ENCODE data around the gene MYH14. TPM values are rescaled to one million over a fixed set of nuclear protein-coding genes. Genes with fewer than 3 reads are reported as not detected.

MYH14 gene
- total and polyA plus RNA-seq, 10 of the 15 experiments (the other 5 are each of a cell fraction or from before 2014, with no cell fraction given), result 0.06 to 0.69 (median 0.15) TPM; not detected in 4

GRCh38 chr19:50322931-50323781 lies 119.7 kb downstream of the MYH14 start:
- intact Hi-C loops (cut with micrococcal nuclease; ENCODE audit: unreplicated experiment) (no loop called here), in situ Hi-C loops (cut with MboI) (no loop called here)
- H3K27ac ChIP-seq (ENCODE audit: control insufficient read depth, insufficient read depth), result no peak overlapping the region
- no peak overlapping the region for H3K4me2 ChIP-seq (ENCODE audit: control insufficient read depth, insufficient read depth)
- 84% methylated on average over 44 of the region's 55 CpGs for WGBS (ENCODE audit: insufficient coverage, insufficient replicate concordance, low lambda C conversion rate, missing lambda C conversion rate)
- no peak overlapping the region for H3K9ac ChIP-seq (ENCODE audit: control insufficient read depth, insufficient read depth, low read length)
- ChIA-PET POLR2A (no interaction called here), RAD21 (ENCODE audit: unreplicated experiment) (no interaction called here), SMC1A (ENCODE audit: uncharacterized antibody, unreplicated experiment) (no interaction called here), CTCF (no interaction called here)
- no peaks in the 10 kb centered on the region for H3K36me3 ChIP-seq (ENCODE audit: control insufficient read depth in 2 of 2, insufficient read depth in 2 of 2, low read length in 1 of 2)
- peaks cover 8% of the 10 kb centered on the region for H3K4me1 ChIP-seq (ENCODE audit: control insufficient read depth, insufficient read depth, low read length)
- H3K27me3 ChIP-seq (replicated peaks in 1 of 2; ENCODE audit: control insufficient read depth in 2 of 2, insufficient read depth in 2 of 2, low read length in 1 of 2), result peaks cover 2 to 16% of the 10 kb centered on the region in 2 experiments; a peak in 3 of 4 replicates
- TF ChIP-seq MEF2B (IDR thresholded peaks at IDR 0.05; ENCODE audit: partially characterized antibody, poor library complexity, severe bottlenecking) (no peak), ZZZ3 (IDR thresholded peaks at IDR 0.05; ENCODE audit: control insufficient read depth, insufficient read length, low read depth) (no peak), YBX1 (IDR thresholded peaks at IDR 0.05) (no peak), CHD2 (IDR thresholded peaks at IDR 0.05; ENCODE audit: borderline replicate concordance, low read depth, low read length) (no peak), ETV6 (conservative IDR thresholded peaks at IDR 0.05 in 1 of 2, IDR thresholded peaks at IDR 0.05 in 1 of 2; ENCODE audit: borderline replicate concordance in 1 of 2, low read depth in 1 of 2) (no peak), STAT1 (conservative IDR thresholded peaks at IDR 0.05) (no peak), ASH2L (IDR thresholded peaks at IDR 0.05; ENCODE audit: borderline replicate concordance, low read depth) (no peak), BRCA1 (IDR thresholded peaks at IDR 0.05; ENCODE audit: low read depth, low read length) (no peak)
- TF ChIP-seq, protein P1, sequence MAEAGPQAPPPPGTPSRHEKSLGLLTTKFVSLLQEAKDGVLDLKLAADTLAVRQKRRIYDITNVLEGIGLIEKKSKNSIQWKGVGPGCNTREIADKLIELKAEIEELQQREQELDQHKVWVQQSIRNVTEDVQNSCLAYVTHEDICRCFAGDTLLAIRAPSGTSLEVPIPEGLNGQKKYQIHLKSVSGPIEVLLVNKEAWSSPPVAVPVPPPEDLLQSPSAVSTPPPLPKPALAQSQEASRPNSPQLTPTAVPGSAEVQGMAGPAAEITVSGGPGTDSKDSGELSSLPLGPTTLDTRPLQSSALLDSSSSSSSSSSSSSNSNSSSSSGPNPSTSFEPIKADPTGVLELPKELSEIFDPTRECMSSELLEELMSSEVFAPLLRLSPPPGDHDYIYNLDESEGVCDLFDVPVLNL (IDR thresholded peaks at IDR 0.05; ENCODE audit: low read depth, low read length), result no peak
- TF ChIP-seq, protein P2, sequence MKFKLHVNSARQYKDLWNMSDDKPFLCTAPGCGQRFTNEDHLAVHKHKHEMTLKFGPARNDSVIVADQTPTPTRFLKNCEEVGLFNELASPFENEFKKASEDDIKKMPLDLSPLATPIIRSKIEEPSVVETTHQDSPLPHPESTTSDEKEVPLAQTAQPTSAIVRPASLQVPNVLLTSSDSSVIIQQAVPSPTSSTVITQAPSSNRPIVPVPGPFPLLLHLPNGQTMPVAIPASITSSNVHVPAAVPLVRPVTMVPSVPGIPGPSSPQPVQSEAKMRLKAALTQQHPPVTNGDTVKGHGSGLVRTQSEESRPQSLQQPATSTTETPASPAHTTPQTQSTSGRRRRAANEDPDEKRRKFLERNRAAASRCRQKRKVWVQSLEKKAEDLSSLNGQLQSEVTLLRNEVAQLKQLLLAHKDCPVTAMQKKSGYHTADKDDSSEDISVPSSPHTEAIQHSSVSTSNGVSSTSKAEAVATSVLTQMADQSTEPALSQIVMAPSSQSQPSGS (IDR thresholded peaks at IDR 0.05; ENCODE audit: low read length), result no peak
- TF ChIP-seq, protein P3, sequence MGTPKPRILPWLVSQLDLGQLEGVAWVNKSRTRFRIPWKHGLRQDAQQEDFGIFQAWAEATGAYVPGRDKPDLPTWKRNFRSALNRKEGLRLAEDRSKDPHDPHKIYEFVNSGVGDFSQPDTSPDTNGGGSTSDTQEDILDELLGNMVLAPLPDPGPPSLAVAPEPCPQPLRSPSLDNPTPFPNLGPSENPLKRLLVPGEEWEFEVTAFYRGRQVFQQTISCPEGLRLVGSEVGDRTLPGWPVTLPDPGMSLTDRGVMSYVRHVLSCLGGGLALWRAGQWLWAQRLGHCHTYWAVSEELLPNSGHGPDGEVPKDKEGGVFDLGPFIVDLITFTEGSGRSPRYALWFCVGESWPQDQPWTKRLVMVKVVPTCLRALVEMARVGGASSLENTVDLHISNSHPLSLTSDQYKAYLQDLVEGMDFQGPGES (IDR thresholded peaks at IDR 0.05), result no peak
- TF ChIP-seq, protein P4, sequence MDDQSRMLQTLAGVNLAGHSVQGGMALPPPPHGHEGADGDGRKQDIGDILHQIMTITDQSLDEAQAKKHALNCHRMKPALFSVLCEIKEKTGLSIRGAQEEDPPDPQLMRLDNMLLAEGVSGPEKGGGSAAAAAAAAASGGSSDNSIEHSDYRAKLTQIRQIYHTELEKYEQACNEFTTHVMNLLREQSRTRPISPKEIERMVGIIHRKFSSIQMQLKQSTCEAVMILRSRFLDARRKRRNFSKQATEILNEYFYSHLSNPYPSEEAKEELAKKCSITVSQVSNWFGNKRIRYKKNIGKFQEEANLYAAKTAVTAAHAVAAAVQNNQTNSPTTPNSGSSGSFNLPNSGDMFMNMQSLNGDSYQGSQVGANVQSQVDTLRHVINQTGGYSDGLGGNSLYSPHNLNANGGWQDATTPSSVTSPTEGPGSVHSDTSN (IDR thresholded peaks at IDR 0.05; ENCODE audit: insufficient replicate concordance, low read depth, low read length), result no peak
- ATAC-seq (no peak), FAIRE-seq (no peak), DNase-seq (ENCODE audit: low read depth, low spot score) (no peak)
- H3K9me3 ChIP-seq (replicated peaks; ENCODE audit: control insufficient read depth, insufficient read depth, low read length), result no peaks in the 10 kb centered on the region; the same call in 2 of the 3 replicates
- no peak overlapping the region for H2AFZ ChIP-seq (ENCODE audit: control insufficient read depth, low read depth, low read length)
- no TSS peak for BruUV-seq (replicated peaks)
- no peaks in the 10 kb centered on the region for H3K79me2 ChIP-seq (ENCODE audit: control insufficient read depth, insufficient read depth, low read length)
- peaks cover 4% of the 10 kb centered on the region; the same call in 1 of the 2 replicates for H4K20me1 ChIP-seq (ENCODE audit: control insufficient read depth, insufficient read depth)
- H3K4me3 ChIP-seq, result no peak overlapping the region

All from GM12878 (cell line).